IMR-90 (cell line): ENCODE results near the gene VCP.

Source experiments
- CTCF ChIP-seq: conservative IDR thresholded peaks from 2 replicates; pipeline ENCODE4 v1.5.1; 2012; ENCODE audit warnings: mild to moderate bottlenecking, low read depth, low read length, improper control_type of control experiment
- POLR2A ChIP-seq: IDR thresholded peaks from 2 replicates; pipeline ENCODE4 v1.6.1; 2012; ENCODE audit warnings: mild to moderate bottlenecking, low read depth, low read length
- RFX5 ChIP-seq: IDR thresholded peaks from 2 replicates; pipeline ENCODE4 v1.8.0; 2012; ENCODE audit warnings: low read depth, mild to moderate bottlenecking, low read length, moderate library complexity
- SMC3 ChIP-seq: fragments of 150-350 bp; IDR thresholded peaks from 2 replicates; pipeline ENCODE4 v1.6.1; 2016; ENCODE audit warnings: low read depth, mild to moderate bottlenecking, antibody characterized with exemption, low read length, moderate library complexity

GRCh38 chr9:35076848-35077247 is 4.4 kb upstream of the VCP start:
- TF ChIP-seq CTCF (no peak), SMC3 (no peak), POLR2A (no peak), RFX5 (no peak)
